Peyer's patch (tissue), 4 donors: ENCODE measurements around the gene SH3GLB1.

Experiments
- POLR2A ChIP-seq, 2 donors: fragments of 450-650 bp; IDR thresholded peaks; one replicate each; pipeline ENCODE4 v1.5.1; 2017; ENCODE audit warnings: antibody characterized with exemption in 2 of 2, mild to moderate bottlenecking in 2 of 2, moderate library complexity in 2 of 2
- TF ChIP-seq, protein P1 (sequence below), 6 experiments: fragments of 450-650 bp in 4 of 6; fragments of 200-600 bp in 2 of 6; sonication (generic) in 1 of 6; IDR thresholded peaks; one replicate each; pipeline ENCODE4 v1.5.1; 2017 to 2019; ENCODE audit warnings: antibody characterized with exemption in 6 of 6, mild to moderate bottlenecking in 3 of 6, moderate library complexity in 1 of 6

DNA sequence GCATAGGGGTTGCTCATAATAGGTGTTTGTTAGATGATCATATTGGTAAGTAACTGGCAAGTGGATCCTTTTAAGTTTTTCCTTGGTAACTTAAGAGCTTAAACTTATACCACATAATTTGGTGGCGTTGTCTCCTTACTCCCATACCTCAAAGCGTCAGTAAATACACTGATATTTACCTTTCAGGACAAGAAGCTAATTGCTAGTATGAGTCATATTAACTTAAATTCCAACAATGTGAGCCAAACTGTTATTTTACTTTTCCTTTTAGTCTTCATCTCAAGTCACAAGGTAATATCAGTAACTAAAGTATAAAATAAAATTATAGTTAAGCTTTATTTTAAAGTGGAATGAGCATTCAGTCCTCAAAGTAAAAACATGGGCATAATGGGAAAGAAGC, 9.0 kb upstream of the SH3GLB1 start:
- TF ChIP-seq, protein P1, sequence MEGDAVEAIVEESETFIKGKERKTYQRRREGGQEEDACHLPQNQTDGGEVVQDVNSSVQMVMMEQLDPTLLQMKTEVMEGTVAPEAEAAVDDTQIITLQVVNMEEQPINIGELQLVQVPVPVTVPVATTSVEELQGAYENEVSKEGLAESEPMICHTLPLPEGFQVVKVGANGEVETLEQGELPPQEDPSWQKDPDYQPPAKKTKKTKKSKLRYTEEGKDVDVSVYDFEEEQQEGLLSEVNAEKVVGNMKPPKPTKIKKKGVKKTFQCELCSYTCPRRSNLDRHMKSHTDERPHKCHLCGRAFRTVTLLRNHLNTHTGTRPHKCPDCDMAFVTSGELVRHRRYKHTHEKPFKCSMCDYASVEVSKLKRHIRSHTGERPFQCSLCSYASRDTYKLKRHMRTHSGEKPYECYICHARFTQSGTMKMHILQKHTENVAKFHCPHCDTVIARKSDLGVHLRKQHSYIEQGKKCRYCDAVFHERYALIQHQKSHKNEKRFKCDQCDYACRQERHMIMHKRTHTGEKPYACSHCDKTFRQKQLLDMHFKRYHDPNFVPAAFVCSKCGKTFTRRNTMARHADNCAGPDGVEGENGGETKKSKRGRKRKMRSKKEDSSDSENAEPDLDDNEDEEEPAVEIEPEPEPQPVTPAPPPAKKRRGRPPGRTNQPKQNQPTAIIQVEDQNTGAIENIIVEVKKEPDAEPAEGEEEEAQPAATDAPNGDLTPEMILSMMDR (IDR thresholded peaks at IDR 0.05): no peak
- no peak for TF ChIP-seq POLR2A (IDR thresholded peaks at IDR 0.05)
